Measurements from ENCODE around the gene GPR83.
"Not testable (repeated sequence)": the region's sequence is repeated elsewhere in the genome, so short reads cannot be mapped to it uniquely, and the experiment has no call there.

- TF ChIP-seq CTCF (conservative IDR thresholded peaks at IDR 0.05; ENCODE audit: low read depth, low read length); EZH2 (IDR thresholded peaks at IDR 0.05; ENCODE audit: borderline replicate concordance, low read depth, low read length, poor library complexity, severe bottlenecking): not testable (repeated sequence)
Observed at GRCh38 chr11:94346311-94346710, 54.9 kb downstream of the GPR83 start.

All from A673 (cell line).